Mesenchymal stem cell (in vitro differentiated cells and primary cell): ENCODE measurements around the gene PRKAG2.

Experiments
- DNase-seq: peaks from one replicate; pipeline ENCODE4 v3.0.0-alpha.2; 2013
- H2AFZ ChIP-seq: one replicate; pipeline ENCODE4 v1.6.1; 2013; ENCODE audit warnings: low read depth, mild to moderate bottlenecking, control low read depth, inconsistent platforms, low read length, moderate library complexity
- H2AK5ac ChIP-seq: 2 replicates; pipeline ENCODE4 v1.6.1; 2013; ENCODE audit warnings: low read length, moderate library complexity, mild to moderate bottlenecking, inconsistent platforms; ENCODE audit not compliant: severe bottlenecking
- H2BK120ac ChIP-seq: one replicate; pipeline ENCODE4 v1.6.1; 2013; ENCODE audit warnings: low read depth, mild to moderate bottlenecking, inconsistent platforms, low read length, moderate library complexity
- H2BK12ac ChIP-seq, 2 experiments: one replicate each; pipeline ENCODE4 v1.6.1; 2013; ENCODE audit warnings: inconsistent platforms in 2 of 2, low read length in 2 of 2, mild to moderate bottlenecking in 2 of 2, moderate library complexity in 2 of 2, control low read depth in 1 of 2
- H2BK15ac ChIP-seq: one replicate; pipeline ENCODE4 v1.6.1; 2013; ENCODE audit warnings: mild to moderate bottlenecking, low read depth, inconsistent platforms; ENCODE audit not compliant: poor library complexity, severe bottlenecking
- H2BK5ac ChIP-seq: 2 replicates; pipeline ENCODE4 v1.6.1; 2013; ENCODE audit warnings: low read depth, mild to moderate bottlenecking, low read length, control low read depth, inconsistent platforms; ENCODE audit not compliant: poor library complexity, severe bottlenecking
- H3K14ac ChIP-seq, 2 experiments: one replicate each; pipeline ENCODE4 v1.6.1; 2013; ENCODE audit warnings: inconsistent platforms in 2 of 2, low read length in 2 of 2, control low read depth in 1 of 2, mild to moderate bottlenecking in 1 of 2, moderate library complexity in 1 of 2
- H3K18ac ChIP-seq, 2 experiments: one replicate each; pipeline ENCODE4 v1.6.1; 2013; ENCODE audit warnings: inconsistent platforms in 2 of 2, low read length in 2 of 2, control low read depth in 1 of 2, low read depth in 1 of 2, mild to moderate bottlenecking in 1 of 2
- H3K23ac ChIP-seq, 2 experiments: one replicate each; pipeline ENCODE4 v1.6.1; 2013; ENCODE audit warnings: inconsistent platforms in 2 of 2, low read length in 2 of 2, mild to moderate bottlenecking in 2 of 2, moderate library complexity in 2 of 2, control low read depth in 1 of 2
- H3K27ac ChIP-seq: 2 replicates; pipeline ENCODE4 v1.5.1; 2013; ENCODE audit warnings: mild to moderate bottlenecking, moderate library complexity, low read length, control low read depth, inconsistent platforms; ENCODE audit not compliant: poor library complexity, severe bottlenecking
- H3K27me3 ChIP-seq, 2 experiments: 2 replicates each; pipeline versions ENCODE4 v1.6.1 to v1.7.0; 2013; ENCODE audit warnings: low read length in 2 of 2, mild to moderate bottlenecking in 2 of 2, moderate library complexity in 2 of 2, control low read depth in 1 of 2, inconsistent platforms in 1 of 2; ENCODE audit not compliant: control insufficient read depth in 1 of 2, insufficient read depth in 1 of 2
- H3K36me3 ChIP-seq, 2 experiments: 2 replicates each; pipeline versions ENCODE4 v1.6.1 to v1.7.0; 2013; ENCODE audit warnings: low read length in 2 of 2, control low read depth in 1 of 2, inconsistent platforms in 1 of 2, low read depth in 1 of 2, mild to moderate bottlenecking in 1 of 2; ENCODE audit not compliant: insufficient read depth in 2 of 2, control insufficient read depth in 1 of 2
- H3K4ac ChIP-seq, 2 experiments: one replicate each; pipeline ENCODE4 v1.6.1; 2013; ENCODE audit warnings: inconsistent platforms in 2 of 2, low read length in 2 of 2, mild to moderate bottlenecking in 2 of 2, moderate library complexity in 2 of 2, control low read depth in 1 of 2, low read depth in 1 of 2
- H3K4me1 ChIP-seq: 2 replicates; pipeline ENCODE4 v1.6.1; 2013; ENCODE audit warnings: low read depth, low read length, control low read depth; ENCODE audit not compliant: control insufficient read depth, insufficient read depth
- H3K4me2 ChIP-seq: 2 replicates; pipeline ENCODE4 v1.6.1; 2013; ENCODE audit warnings: low read length, mild to moderate bottlenecking, inconsistent platforms; ENCODE audit not compliant: poor library complexity, severe bottlenecking
- H3K4me3 ChIP-seq, 2 experiments: 2 replicates each; pipeline versions ENCODE4 v1.5.1 to v1.7.0; 2013; ENCODE audit warnings: low read length in 2 of 2, mild to moderate bottlenecking in 2 of 2, control low read depth in 1 of 2, low read depth in 1 of 2; ENCODE audit not compliant: insufficient read depth in 1 of 2
- H3K79me1 ChIP-seq: replicated peaks from 2 replicates; pipeline ENCODE4 v1.6.1; 2013; ENCODE audit warnings: mild to moderate bottlenecking, control low read depth, low read length, inconsistent platforms; ENCODE audit not compliant: poor library complexity, severe bottlenecking
- H3K9ac ChIP-seq: 2 replicates; pipeline ENCODE4 v1.7.0; 2013; ENCODE audit warnings: mild to moderate bottlenecking, low read length, moderate library complexity
- H3K9me3 ChIP-seq: 2 replicates; pipeline ENCODE4 v1.7.0; 2013; ENCODE audit warnings: mild to moderate bottlenecking, low read length; ENCODE audit not compliant: control insufficient read depth
- H4K8ac ChIP-seq: one replicate; pipeline ENCODE4 v1.6.1; 2013; ENCODE audit warnings: inconsistent platforms, mild to moderate bottlenecking, low read length, moderate library complexity
- H4K91ac ChIP-seq: one replicate; pipeline ENCODE4 v1.6.1; 2013; ENCODE audit warnings: mild to moderate bottlenecking, low read length, inconsistent platforms
- WGBS: methylation state at CpG from one replicate; pipeline ENCODE4 v1.1.7; 2013; ENCODE audit warnings: mixed read lengths; 5-methylcytosine and 5-hydroxymethylcytosine counted together

PRKAG2 gene

GRCh38 chr7:151707757-151708156, 169.2 kb downstream of the PRKAG2 start:
- Histone ChIP-seq H3K79me1 (no peaks in the 10 kb centered on the region), H3K4me3 (no peak overlapping the region), H4K91ac (no peak overlapping the region), H3K14ac (no peak overlapping the region), H2AFZ (no peak overlapping the region), H3K23ac (no peak overlapping the region), H2AK5ac (no peak overlapping the region), H3K4ac (no peak overlapping the region), H3K18ac (no peak overlapping the region), H3K9me3 (no peaks in the 10 kb centered on the region), H3K27ac (no peak overlapping the region), H3K4me1 (peaks cover 26% of the 10 kb centered on the region), H2BK5ac (no peak overlapping the region), H4K8ac (no peak overlapping the region), H3K9ac (no peak overlapping the region), H3K36me3 (no peaks in the 10 kb centered on the region), H2BK12ac (no peak overlapping the region), H3K4me2 (no peak overlapping the region), H2BK15ac (no peak overlapping the region), H2BK120ac (no peak overlapping the region), H3K27me3 (peaks cover 0 to 20% of the 10 kb centered on the region in 2 experiments)
- DNase-seq, result no peak
- WGBS, result 94% methylated on average over 14 of the region's 14 CpGs

GRCh38 chr7:151707105-151707469, 169.8 kb downstream of the PRKAG2 start:
- WGBS, result 98% methylated on average over 6 of the region's 8 CpGs
- no peaks in the 10 kb centered on the region for H3K79me1 ChIP-seq
- H3K9me3 ChIP-seq, result no peaks in the 10 kb centered on the region
- H2BK12ac ChIP-seq, result no peak overlapping the region
- no peak overlapping the region for H2BK5ac ChIP-seq
- H3K4me2 ChIP-seq, result no peak overlapping the region
- H3K27ac ChIP-seq, result no peak overlapping the region
- H3K36me3 ChIP-seq, result no peaks in the 10 kb centered on the region
- no peak overlapping the region for H2BK120ac ChIP-seq
- H3K23ac ChIP-seq, result no peak overlapping the region
- no peak overlapping the region for H2BK15ac ChIP-seq
- H4K8ac ChIP-seq, result no peak overlapping the region
- no peak overlapping the region for H3K18ac ChIP-seq
- no peak overlapping the region for H4K91ac ChIP-seq
- H3K27me3 ChIP-seq, result peaks cover 0 to 20% of the 10 kb centered on the region in 2 experiments
- no peak overlapping the region for H2AFZ ChIP-seq
- H3K14ac ChIP-seq, result no peak overlapping the region
- H2AK5ac ChIP-seq, result no peak overlapping the region
- H3K9ac ChIP-seq, result no peak overlapping the region
- H3K4me3 ChIP-seq, result no peak overlapping the region
- DNase-seq, result no peak
- peaks cover 21% of the 10 kb centered on the region for H3K4me1 ChIP-seq
- no peak overlapping the region for H3K4ac ChIP-seq

- no peak overlapping the region for H3K4me3 ChIP-seq
- peaks cover 0 to 20% of the 10 kb centered on the region in 2 experiments for H3K27me3 ChIP-seq
- no peaks in the 10 kb centered on the region for H3K36me3 ChIP-seq
- H3K4me2 ChIP-seq, result no peak overlapping the region
- peaks cover 18% of the 10 kb centered on the region for H3K4me1 ChIP-seq
- H2BK15ac ChIP-seq, result no peak overlapping the region
- no peak overlapping the region for H2BK5ac ChIP-seq
- H3K27ac ChIP-seq, result no peak overlapping the region
- WGBS, result 97% methylated on average over 15 of the region's 15 CpGs
- no peaks in the 10 kb centered on the region for H3K9me3 ChIP-seq
- H4K91ac ChIP-seq, result no peak overlapping the region
- no peak overlapping the region for H3K4ac ChIP-seq
- peak overlapping the region in 1 of 2 experiments; percentile 7 for H3K18ac ChIP-seq
- no peak overlapping the region for H3K14ac ChIP-seq
- H3K23ac ChIP-seq, result peak overlapping the region in 1 of 2 experiments; percentile 23
- no peak overlapping the region for H4K8ac ChIP-seq
- H2AK5ac ChIP-seq, result no peak overlapping the region
- H2AFZ ChIP-seq, result no peak overlapping the region
- no peak overlapping the region for H3K9ac ChIP-seq
- no peak for DNase-seq
- no peaks in the 10 kb centered on the region for H3K79me1 ChIP-seq
- no peak overlapping the region for H2BK120ac ChIP-seq
- H2BK12ac ChIP-seq, result no peak overlapping the region
Measured at GRCh38 chr7:151706277-151707104, 170.4 kb downstream of the PRKAG2 start.

- no peaks in the 10 kb centered on the region for H3K36me3 ChIP-seq
- no peak overlapping the region for H2BK12ac ChIP-seq
- no peak overlapping the region for H2AK5ac ChIP-seq
- no peak overlapping the region for H2BK15ac ChIP-seq
- peak overlapping the region; percentile 26 for H3K9ac ChIP-seq
- H3K4ac ChIP-seq, result peak overlapping the region in 1 of 2 experiments; percentile 5
- H3K27me3 ChIP-seq, result peaks cover 0 to 20% of the 10 kb centered on the region in 2 experiments
- H4K8ac ChIP-seq, result no peak overlapping the region
- H3K4me3 ChIP-seq, result peak overlapping the region in 1 of 2 experiments; percentile 24
- H3K4me2 ChIP-seq, result no peak overlapping the region
- no peaks in the 10 kb centered on the region for H3K79me1 ChIP-seq
- no peak overlapping the region for H3K27ac ChIP-seq
- H3K23ac ChIP-seq, result peak overlapping the region in 1 of 2 experiments; percentile 23
- H2BK5ac ChIP-seq, result no peak overlapping the region
- peak; percentile 72 for DNase-seq
- H2AFZ ChIP-seq, result no peak overlapping the region
- WGBS, result 57% methylated on average over 7 of the region's 7 CpGs
- no peak overlapping the region for H3K14ac ChIP-seq
- H2BK120ac ChIP-seq, result no peak overlapping the region
- peaks cover 21% of the 10 kb centered on the region for H3K4me1 ChIP-seq
- H3K9me3 ChIP-seq, result no peaks in the 10 kb centered on the region
- H3K18ac ChIP-seq, result peak overlapping the region; percentile 7 to 59
- no peak overlapping the region for H4K91ac ChIP-seq
Measured at GRCh38 chr7:151705636-151706276, 171.2 kb downstream of the PRKAG2 start.
